Mononuclear cell (primary cell): ENCODE measurements around the gene KRTCAP3. TPM values are rescaled to one million over a fixed set of nuclear protein-coding genes. Genes with fewer than 3 reads are reported as not detected.
"Not testable (repeated sequence)": the region's sequence is repeated elsewhere in the genome, so short reads cannot be mapped to it uniquely, and the experiment has no call there.

Experiments
- H3K27me3 ChIP-seq: 2 replicates; pipeline ENCODE4 v1.6.0; 2011; ENCODE audit warnings: low read length, control low read depth; ENCODE audit not compliant: insufficient read depth
- H3K4me1 ChIP-seq: 2 replicates; pipeline ENCODE4 v1.5.1; 2011; ENCODE audit warnings: mild to moderate bottlenecking, low read length, control low read depth; ENCODE audit not compliant: insufficient read depth
- H3K4me3 ChIP-seq: 2 replicates; pipeline ENCODE4 v1.5.1; 2011; ENCODE audit warnings: mild to moderate bottlenecking, low read length, moderate library complexity
- H3K9me3 ChIP-seq: 2 replicates; pipeline ENCODE4 v1.5.1; 2011; ENCODE audit warnings: low read depth, mild to moderate bottlenecking, control low read depth, low read length
- total RNA-seq: library from RNA; depleted of rRNA; stranded (reverse); fragments of >200 nt; gene quantifications from one replicate; pipeline ENCODE4 v1.2.3, GENCODE V29; 2012

The KRTCAP3 gene
- total RNA-seq, 1 donor, result 0.52 TPM

GRCh38 chr2:27425039-27425438, 17.1 kb upstream of the KRTCAP3 start:
- H3K4me1 ChIP-seq, result peaks cover 17% of the 10 kb centered on the region
- not testable (repeated sequence) for H3K27me3 ChIP-seq, H3K9me3 ChIP-seq, H3K4me3 ChIP-seq

GRCh38 chr2:27427863-27428212, 14.3 kb upstream of the KRTCAP3 start:
- Histone ChIP-seq H3K27me3 (no peaks in the 10 kb centered on the region), H3K4me3 (peak overlapping the region; percentile 92), H3K4me1 (peaks cover 34% of the 10 kb centered on the region), H3K9me3 (no peaks in the 10 kb centered on the region)

DNA sequence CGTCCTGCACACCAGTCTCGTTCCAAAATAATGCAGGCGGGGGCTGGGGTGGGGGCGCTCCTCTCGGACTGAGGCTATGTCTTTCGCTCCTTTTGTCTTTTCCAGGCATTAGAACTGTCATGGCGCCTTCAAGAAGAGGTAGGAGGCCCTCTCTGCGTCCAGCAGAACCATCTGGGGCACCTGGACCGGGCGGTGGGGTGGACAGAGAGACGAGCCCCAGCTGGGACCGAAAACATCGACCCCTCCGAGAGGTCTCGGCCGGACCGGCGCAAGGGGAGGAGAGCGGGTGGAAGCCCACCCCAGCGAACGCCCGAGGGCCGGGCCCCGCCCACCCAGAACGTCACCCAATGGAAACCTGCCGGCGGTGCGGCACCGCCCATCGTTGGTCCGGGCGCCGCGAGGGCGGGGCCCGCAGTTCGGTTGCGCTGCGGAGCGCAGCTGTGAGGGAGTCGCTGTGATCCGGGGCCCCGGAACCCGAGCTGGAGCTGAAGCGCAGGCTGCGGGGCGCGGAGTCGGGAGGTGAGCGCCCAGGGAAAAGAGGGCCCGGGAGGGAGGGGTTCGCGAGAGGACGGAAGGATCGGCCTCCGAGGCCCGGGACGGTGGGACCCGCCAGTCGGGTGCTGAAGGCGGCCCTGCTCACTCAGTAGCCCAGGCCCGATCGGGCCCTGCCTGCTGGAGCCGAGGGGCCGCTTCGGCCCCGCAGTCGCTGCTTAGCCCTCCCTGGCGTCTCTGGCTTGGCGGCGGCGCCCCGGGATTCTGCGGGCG, 13.8 kb upstream of the KRTCAP3 start, which contains the start of gene NRBP1:
TSS of gene NRBP1 (plus strand) at position 419 of the 765 bp plus-strand sequence. CDS start 4,643 bp downstream, outside the sequence.
- Histone ChIP-seq H3K4me3 (peak within 1 kb of the TSS; percentile 92), H3K27me3 (no peaks in the 10 kb centered on the region), H3K9me3 (no peaks in the 10 kb centered on the region), H3K4me1 (peaks cover 34% of the 10 kb centered on the region)

GRCh38 chr2:27428978-27429541, 13.1 kb upstream of the KRTCAP3 start:
- Histone ChIP-seq H3K9me3 (no peaks in the 10 kb centered on the region), H3K27me3 (no peaks in the 10 kb centered on the region), H3K4me3 (peak overlapping the region; percentile 92), H3K4me1 (peaks cover 34% of the 10 kb centered on the region)

DNA sequence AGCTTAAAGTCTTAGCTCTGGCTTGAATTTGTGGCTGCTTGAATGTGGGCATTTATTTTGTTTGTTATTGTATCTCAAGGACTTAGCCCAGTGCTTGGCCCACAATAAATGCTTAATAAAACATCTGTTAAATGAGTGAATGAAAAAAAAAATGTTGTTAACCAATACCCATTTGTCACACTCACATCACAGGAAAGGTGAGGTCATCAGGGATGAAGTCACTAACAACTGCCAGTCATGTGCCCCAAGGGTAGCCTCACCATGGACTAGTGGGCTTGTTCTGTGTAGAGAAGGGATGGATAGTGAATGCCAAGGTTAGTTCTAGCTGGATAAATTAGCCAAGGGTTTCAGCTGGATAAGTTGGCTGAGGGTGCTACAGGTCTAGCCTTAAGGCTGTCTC, 10.8 kb upstream of the KRTCAP3 start:
- no peaks in the 10 kb centered on the region for H3K9me3 ChIP-seq
- no peak overlapping the region for H3K4me3 ChIP-seq
- peaks cover 34% of the 10 kb centered on the region for H3K4me1 ChIP-seq
- H3K27me3 ChIP-seq, result no peaks in the 10 kb centered on the region

DNA sequence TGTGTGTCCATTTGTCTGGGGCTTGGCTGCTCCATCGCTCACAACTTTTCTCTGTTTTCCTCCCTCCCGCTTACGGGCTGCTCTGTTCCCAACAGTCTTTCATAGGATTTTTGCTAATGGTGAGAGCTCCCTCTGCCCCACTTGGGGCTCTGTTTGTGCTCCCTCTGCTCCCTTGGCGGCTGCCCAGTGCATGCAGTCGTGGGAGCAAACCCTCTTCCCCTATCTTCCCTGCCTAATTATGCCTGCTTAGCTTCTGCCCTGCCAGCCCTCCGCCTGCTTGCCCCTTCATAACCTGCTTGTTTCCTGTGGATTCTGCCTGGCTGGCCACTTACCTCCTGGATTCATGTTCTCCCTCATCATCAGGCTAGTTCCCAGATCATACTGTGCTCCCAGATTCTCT, 6.6 kb upstream of the KRTCAP3 start:
- Histone ChIP-seq H3K27me3 (no peaks in the 10 kb centered on the region), H3K4me3 (no peak overlapping the region), H3K9me3 (no peaks in the 10 kb centered on the region), H3K4me1 (peaks cover 10% of the 10 kb centered on the region)

GRCh38 chr2:27441226-27441926, 805 bp upstream of the KRTCAP3 start:
- Histone ChIP-seq H3K27me3 (no peaks in the 10 kb centered on the region), H3K4me3 (no peak overlapping the region), H3K4me1 (no peaks in the 10 kb centered on the region), H3K9me3 (no peaks in the 10 kb centered on the region)

DNA sequence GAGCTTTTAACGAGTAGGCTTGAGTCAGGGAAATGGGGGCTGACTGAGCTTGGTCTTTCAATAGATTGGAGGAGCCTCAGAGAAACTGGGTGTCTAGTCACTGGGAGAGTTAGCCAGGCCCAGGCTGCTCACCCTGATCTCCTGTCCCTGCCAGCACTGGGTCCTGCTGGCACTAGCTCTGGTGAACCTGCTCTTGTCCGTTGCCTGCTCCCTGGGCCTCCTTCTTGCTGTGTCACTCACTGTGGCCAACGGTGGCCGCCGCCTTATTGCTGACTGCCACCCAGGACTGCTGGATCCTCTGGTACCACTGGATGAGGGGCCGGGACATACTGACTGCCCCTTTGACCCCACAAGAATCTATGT, 720 bp downstream of the KRTCAP3 start:
- H3K4me1 ChIP-seq, result no peaks in the 10 kb centered on the region
- H3K4me3 ChIP-seq, result no peak overlapping the region

GRCh38 chr2:27445155-27445554, 3.0 kb downstream of the KRTCAP3 start:
- no peaks in the 10 kb centered on the region for H3K27me3 ChIP-seq
- no peaks in the 10 kb centered on the region for H3K4me1 ChIP-seq
- H3K9me3 ChIP-seq, result no peaks in the 10 kb centered on the region
- H3K4me3 ChIP-seq, result no peak overlapping the region

More for the DNA sequence above, 720 bp downstream of the KRTCAP3 start:
- Histone ChIP-seq H3K27me3 (no peaks in the 10 kb centered on the region), H3K9me3 (no peaks in the 10 kb centered on the region)

GRCh38 chr2:27445615-27446014, 3.4 kb downstream of the KRTCAP3 start:
- Histone ChIP-seq H3K4me1 (no peaks in the 10 kb centered on the region), H3K9me3 (no peaks in the 10 kb centered on the region), H3K4me3 (no peak overlapping the region), H3K27me3 (no peaks in the 10 kb centered on the region)

GRCh38 chr2:27446057-27446456, 3.9 kb downstream of the KRTCAP3 start:
- Histone ChIP-seq H3K4me3 (no peak overlapping the region), H3K27me3 (no peaks in the 10 kb centered on the region), H3K4me1 (no peaks in the 10 kb centered on the region), H3K9me3 (no peaks in the 10 kb centered on the region)

DNA sequence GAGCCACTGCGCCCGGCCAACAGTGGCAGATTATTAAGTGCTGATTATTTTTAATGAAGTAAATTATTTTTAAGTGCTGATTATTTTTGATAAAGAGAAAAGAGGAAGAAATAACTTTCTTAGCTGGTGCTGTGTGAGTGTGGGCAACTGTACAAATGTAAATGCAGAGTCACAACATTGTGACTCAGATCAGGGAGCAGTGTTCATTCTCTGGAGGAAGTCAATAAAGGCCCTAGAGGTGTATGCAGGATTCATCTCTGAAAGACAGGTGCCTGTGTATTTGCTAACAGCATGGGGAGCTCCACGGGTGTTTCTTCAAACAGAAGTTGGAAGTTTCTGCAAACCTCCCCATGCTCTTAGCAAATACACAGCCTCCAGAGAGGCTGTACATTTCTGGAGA, 6.2 kb downstream of the KRTCAP3 start:
- H3K4me3 ChIP-seq, result no peak overlapping the region
- no peaks in the 10 kb centered on the region for H3K4me1 ChIP-seq
- H3K9me3 ChIP-seq, result no peaks in the 10 kb centered on the region
- no peaks in the 10 kb centered on the region for H3K27me3 ChIP-seq

DNA sequence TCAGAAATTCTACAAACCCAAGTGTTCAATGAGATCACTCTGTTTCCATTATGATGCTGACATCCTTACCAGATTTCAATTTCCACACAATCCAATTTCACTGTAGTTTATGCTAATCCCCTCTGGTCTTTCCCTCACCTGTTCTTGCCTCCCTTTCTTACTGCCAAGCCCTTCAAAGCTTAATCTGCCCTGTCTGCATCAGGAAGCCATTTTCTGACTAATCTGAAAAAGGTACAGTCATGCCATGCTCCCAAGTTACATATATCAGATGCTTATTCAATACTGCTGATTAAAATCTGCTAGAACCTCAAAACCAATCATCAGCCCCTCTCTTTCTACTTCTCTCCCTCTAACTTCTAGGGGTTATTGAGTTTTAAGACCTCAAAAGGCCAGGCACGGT, 8.9 kb downstream of the KRTCAP3 start:
- H3K27me3 ChIP-seq, result no peaks in the 10 kb centered on the region
- no peak overlapping the region for H3K4me3 ChIP-seq
- no peaks in the 10 kb centered on the region for H3K9me3 ChIP-seq
- H3K4me1 ChIP-seq, result no peaks in the 10 kb centered on the region

GRCh38 chr2:27453968-27454367, 11.8 kb downstream of the KRTCAP3 start:
- no peaks in the 10 kb centered on the region for H3K27me3 ChIP-seq
- no peak overlapping the region for H3K4me3 ChIP-seq

DNA sequence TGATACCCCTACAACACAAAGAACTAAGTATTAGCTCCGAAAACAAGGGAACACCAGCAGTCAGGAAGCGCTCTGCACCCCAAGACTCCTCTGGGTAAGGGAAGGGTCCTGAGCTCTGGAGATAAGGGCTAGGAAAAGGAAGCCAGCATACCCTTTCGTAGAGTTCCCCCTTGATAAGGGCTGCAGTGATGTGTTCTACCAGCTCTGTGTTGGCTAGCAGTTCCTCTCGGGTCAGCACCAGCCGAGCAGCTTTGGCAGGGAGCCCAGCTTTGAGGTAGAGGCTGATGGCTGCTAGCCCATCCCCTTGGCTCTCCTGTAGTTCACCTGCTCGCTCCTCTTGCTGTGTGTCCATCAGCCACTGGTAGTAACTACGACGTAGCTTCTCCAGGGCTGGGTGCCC, 18.9 kb downstream of the KRTCAP3 start:
- Histone ChIP-seq H3K4me1 (no peaks in the 10 kb centered on the region), H3K27me3 (no peaks in the 10 kb centered on the region), H3K4me3 (no peak overlapping the region), H3K9me3 (no peaks in the 10 kb centered on the region)

More at GRCh38 chr2:27453968-27454367, 11.8 kb downstream of the KRTCAP3 start:
- no peaks in the 10 kb centered on the region for H3K9me3 ChIP-seq
- no peaks in the 10 kb centered on the region for H3K4me1 ChIP-seq
